Nephron (organoid): ENCODE data around the gene ANKRD27.

Source experiments
- H3K27ac Mint-ChIP-seq, 3 experiments: 2 replicates each; pipeline ENCODE4 v1.8.0; 2020; ENCODE audit warnings: mixed read lengths in 3 of 3, mild to moderate bottlenecking in 2 of 3, moderate library complexity in 1 of 3
- H3K27me3 Mint-ChIP-seq: 2 replicates; pipeline ENCODE4 v1.8.0; 2021; ENCODE audit warnings: low read depth, mild to moderate bottlenecking, moderate library complexity, mixed read lengths
- H3K36me3 Mint-ChIP-seq: 2 replicates; pipeline ENCODE4 v1.8.0; 2020; ENCODE audit warnings: low read depth, mixed read lengths
- H3K4me1 Mint-ChIP-seq: 2 replicates; pipeline ENCODE4 v1.8.0; 2020; ENCODE audit warnings: mixed read lengths
- H3K4me3 Mint-ChIP-seq, 3 experiments: 2 replicates each; pipeline ENCODE4 v1.8.0; 2020; ENCODE audit warnings: mild to moderate bottlenecking in 3 of 3, mixed read lengths in 3 of 3, moderate library complexity in 2 of 3
- H3K9me3 Mint-ChIP-seq: 2 replicates; pipeline ENCODE4 v1.8.0; 2020; ENCODE audit warnings: mixed read lengths
- CTCF ChIP-seq, 3 experiments: fragments of 200-600 bp; sonication (generic); IDR thresholded peaks; one replicate each; pipeline ENCODE4 v1.5.0; 2021; ENCODE audit warnings: antibody characterized with exemption in 3 of 3; ENCODE audit not compliant: unreplicated experiment in 3 of 3

Gene ANKRD27

GRCh38 chr19:32674931-32675719, at the start of gene ANKRD27:
Gene ANKRD27, minus strand, starts transcription at chr19:32675180. Its CDS starts 16,165 bp downstream, at chr19:32659015.
- no peak for TF ChIP-seq CTCF (IDR thresholded peaks at IDR 0.05; ENCODE audit: unreplicated experiment in 3 of 3)
- Mint-ChIP-seq H3K9me3 (no peaks in the 10 kb centered on the region), H3K4me1 (peaks cover 29% of the 10 kb centered on the region), H3K4me3 (peak within 1 kb of the TSS; percentile 96 to 97 (median 97)), H3K27ac (peak within 1 kb of the TSS; percentile 10 to 72 (median 56)), H3K27me3 (peaks cover 37% of the 10 kb centered on the region), H3K36me3 (no peaks in the 10 kb centered on the region)

- Mint-ChIP-seq H3K36me3 (peaks cover 8% of the 10 kb centered on the region), H3K4me3 (no peak overlapping the region), H3K27me3 (no peaks in the 10 kb centered on the region), H3K9me3 (peaks cover 2% of the 10 kb centered on the region), H3K4me1 (no peaks in the 10 kb centered on the region), H3K27ac (no peak overlapping the region)
- TF ChIP-seq CTCF (IDR thresholded peaks at IDR 0.05; ENCODE audit: unreplicated experiment in 3 of 3): no peak
These were observed 45.9 kb upstream of the ANKRD27 start for GRCh38 chr19:32720936-32721250.

GRCh38 chr19:32720216-32720935, 45.4 kb upstream of the ANKRD27 start:
- H3K4me1 Mint-ChIP-seq: no peaks in the 10 kb centered on the region
- peaks cover 2% of the 10 kb centered on the region for H3K9me3 Mint-ChIP-seq
- no peaks in the 10 kb centered on the region for H3K27me3 Mint-ChIP-seq
- no peak for TF ChIP-seq CTCF (IDR thresholded peaks at IDR 0.05; ENCODE audit: unreplicated experiment in 3 of 3)
- H3K4me3 Mint-ChIP-seq: no peak overlapping the region
- peaks cover 9% of the 10 kb centered on the region for H3K36me3 Mint-ChIP-seq
- no peak overlapping the region for H3K27ac Mint-ChIP-seq

GRCh38 chr19:32719611-32720059, 44.7 kb upstream of the ANKRD27 start, which contains the start of gene TDRD12:
Gene TDRD12, plus strand, starts transcription at chr19:32719767. Its CDS starts 306 bp downstream, at chr19:32720073.
- H3K4me3 Mint-ChIP-seq: no peak within 1 kb of the TSS
- H3K4me1 Mint-ChIP-seq: no peaks in the 10 kb centered on the region
- peaks cover 16% of the 10 kb centered on the region for H3K36me3 Mint-ChIP-seq
- H3K27me3 Mint-ChIP-seq: no peaks in the 10 kb centered on the region
- H3K27ac Mint-ChIP-seq: no peak within 1 kb of the TSS
- peaks cover 2% of the 10 kb centered on the region for H3K9me3 Mint-ChIP-seq
- TF ChIP-seq CTCF (IDR thresholded peaks at IDR 0.05; ENCODE audit: unreplicated experiment in 3 of 3): no peak

- Mint-ChIP-seq H3K4me1 (no peaks in the 10 kb centered on the region), H3K4me3 (no peak overlapping the region)
- no peak for TF ChIP-seq CTCF (IDR thresholded peaks at IDR 0.05; ENCODE audit: unreplicated experiment in 3 of 3)
These were observed 43.3 kb upstream of the ANKRD27 start for GRCh38 chr19:32718286-32718685.

More at GRCh38 chr19:32718286-32718685, 43.3 kb upstream of the ANKRD27 start:
- no peaks in the 10 kb centered on the region for H3K27me3 Mint-ChIP-seq
- peaks cover 27% of the 10 kb centered on the region for H3K36me3 Mint-ChIP-seq
- no peak overlapping the region for H3K27ac Mint-ChIP-seq
- peaks cover 2% of the 10 kb centered on the region for H3K9me3 Mint-ChIP-seq
